HepG2 (cell line): Measurements from ENCODE around the gene ZNF419.

ENCODE experiments used
- CBX5 ChIP-seq: sonication (generic); formaldehyde crosslinking; IDR thresholded peaks from 2 replicates; pipeline ENCODE4 v1.4.0; 2020; ENCODE audit warnings: missing genetic modification reagents, borderline replicate concordance
- DMAP1 ChIP-seq: IDR thresholded peaks from 2 replicates; pipeline ENCODE4 v1.6.1; 2016
- IRX3 ChIP-seq: sonication (generic); formaldehyde crosslinking; IDR thresholded peaks from 2 replicates; pipeline ENCODE4 v1.8.1; 2023; ENCODE audit warnings: mild to moderate bottlenecking, low read depth, missing genetic modification reagents, borderline replicate concordance
- MAF1 ChIP-seq: sonication (generic); formaldehyde crosslinking; IDR thresholded peaks from 2 replicates; pipeline ENCODE4 v1.5.0; 2020; ENCODE audit warnings: missing genetic modification reagents, borderline replicate concordance
- ZKSCAN1 ChIP-seq: fragments of 150-350 bp; IDR thresholded peaks from 2 replicates; pipeline ENCODE4 v1.6.1; 2014; ENCODE audit warnings: low read length
- TF ChIP-seq, protein P1 (sequence below): sonication (generic); formaldehyde crosslinking; IDR thresholded peaks from 2 replicates; pipeline ENCODE4 v1.4.0; 2020; ENCODE audit warnings: missing genetic modification reagents, mild to moderate bottlenecking, borderline replicate concordance
- TF ChIP-seq, protein P2 (sequence below): IDR thresholded peaks from 2 replicates; pipeline ENCODE4 v1.6.1; 2016; ENCODE audit warnings: low read depth, borderline replicate concordance
- TF ChIP-seq, protein P3 (sequence below): sonication (generic); formaldehyde crosslinking; IDR thresholded peaks from 2 replicates; pipeline ENCODE4 v1.4.0; 2020; ENCODE audit warnings: missing genetic modification reagents
- TF ChIP-seq, protein P4 (sequence below): sonication (generic); formaldehyde crosslinking; IDR thresholded peaks from 2 replicates; pipeline ENCODE4 v1.5.0; 2020; ENCODE audit warnings: mild to moderate bottlenecking, missing genetic modification reagents, moderate library complexity

DNA sequence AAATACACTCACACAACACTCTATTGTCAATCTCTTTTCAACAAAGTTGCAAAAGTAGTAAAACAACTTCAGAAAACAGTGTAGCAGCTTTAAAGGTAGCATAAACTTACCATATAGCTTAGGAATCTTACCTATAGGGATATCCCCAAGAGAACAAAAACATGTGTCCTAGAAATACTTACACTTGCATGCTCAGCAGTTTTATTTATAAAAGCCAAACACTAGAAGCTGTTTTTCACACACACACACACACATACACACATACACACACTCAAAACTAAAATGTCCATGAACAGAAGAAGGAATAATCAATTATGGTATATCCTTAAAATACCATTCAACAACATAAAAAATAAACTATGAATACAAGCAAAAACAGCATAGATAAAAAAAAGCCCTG, 23.9 kb downstream of the ZNF419 start:
- TF ChIP-seq CBX5 (CRISPR knock-in tag): no peak
- TF ChIP-seq, protein P1, sequence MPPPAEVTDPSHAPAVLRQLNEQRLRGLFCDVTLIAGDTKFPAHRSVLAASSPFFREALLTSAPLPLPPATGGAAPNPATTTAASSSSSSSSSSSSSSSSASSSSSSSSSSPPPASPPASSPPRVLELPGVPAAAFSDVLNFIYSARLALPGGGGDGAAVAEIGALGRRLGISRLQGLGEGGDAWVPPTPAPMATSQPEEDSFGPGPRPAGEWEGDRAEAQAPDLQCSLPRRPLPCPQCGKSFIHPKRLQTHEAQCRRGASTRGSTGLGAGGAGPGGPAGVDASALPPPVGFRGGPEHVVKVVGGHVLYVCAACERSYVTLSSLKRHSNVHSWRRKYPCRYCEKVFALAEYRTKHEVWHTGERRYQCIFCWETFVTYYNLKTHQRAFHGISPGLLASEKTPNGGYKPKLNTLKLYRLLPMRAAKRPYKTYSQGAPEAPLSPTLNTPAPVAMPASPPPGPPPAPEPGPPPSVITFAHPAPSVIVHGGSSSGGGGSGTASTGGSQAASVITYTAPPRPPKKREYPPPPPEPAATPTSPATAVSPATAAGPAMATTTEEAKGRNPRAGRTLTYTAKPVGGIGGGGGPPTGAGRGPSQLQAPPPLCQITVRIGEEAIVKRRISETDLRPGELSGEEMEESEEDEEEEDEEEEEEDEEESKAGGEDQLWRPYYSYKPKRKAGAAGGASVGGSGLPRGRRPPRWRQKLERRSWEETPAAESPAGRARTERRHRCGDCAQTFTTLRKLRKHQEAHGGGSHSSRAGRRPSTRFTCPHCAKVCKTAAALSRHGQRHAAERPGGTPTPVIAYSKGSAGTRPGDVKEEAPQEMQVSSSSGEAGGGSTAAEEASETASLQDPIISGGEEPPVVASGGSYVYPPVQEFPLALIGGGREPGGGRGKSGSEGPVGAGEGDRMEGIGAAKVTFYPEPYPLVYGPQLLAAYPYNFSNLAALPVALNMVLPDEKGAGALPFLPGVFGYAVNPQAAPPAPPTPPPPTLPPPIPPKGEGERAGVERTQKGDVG (CRISPR knock-in tag): no peak
- TF ChIP-seq, protein P2, sequence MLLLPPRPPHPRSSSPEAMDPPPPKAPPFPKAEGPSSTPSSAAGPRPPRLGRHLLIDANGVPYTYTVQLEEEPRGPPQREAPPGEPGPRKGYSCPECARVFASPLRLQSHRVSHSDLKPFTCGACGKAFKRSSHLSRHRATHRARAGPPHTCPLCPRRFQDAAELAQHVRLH (CRISPR knock-in tag): no peak
- TF ChIP-seq DMAP1: no peak
- TF ChIP-seq, protein P3, sequence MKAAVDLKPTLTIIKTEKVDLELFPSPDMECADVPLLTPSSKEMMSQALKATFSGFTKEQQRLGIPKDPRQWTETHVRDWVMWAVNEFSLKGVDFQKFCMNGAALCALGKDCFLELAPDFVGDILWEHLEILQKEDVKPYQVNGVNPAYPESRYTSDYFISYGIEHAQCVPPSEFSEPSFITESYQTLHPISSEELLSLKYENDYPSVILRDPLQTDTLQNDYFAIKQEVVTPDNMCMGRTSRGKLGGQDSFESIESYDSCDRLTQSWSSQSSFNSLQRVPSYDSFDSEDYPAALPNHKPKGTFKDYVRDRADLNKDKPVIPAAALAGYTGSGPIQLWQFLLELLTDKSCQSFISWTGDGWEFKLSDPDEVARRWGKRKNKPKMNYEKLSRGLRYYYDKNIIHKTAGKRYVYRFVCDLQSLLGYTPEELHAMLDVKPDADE (CRISPR knock-in tag): no peak
- TF ChIP-seq MAF1 (CRISPR knock-in tag): no peak
- TF ChIP-seq, protein P4, sequence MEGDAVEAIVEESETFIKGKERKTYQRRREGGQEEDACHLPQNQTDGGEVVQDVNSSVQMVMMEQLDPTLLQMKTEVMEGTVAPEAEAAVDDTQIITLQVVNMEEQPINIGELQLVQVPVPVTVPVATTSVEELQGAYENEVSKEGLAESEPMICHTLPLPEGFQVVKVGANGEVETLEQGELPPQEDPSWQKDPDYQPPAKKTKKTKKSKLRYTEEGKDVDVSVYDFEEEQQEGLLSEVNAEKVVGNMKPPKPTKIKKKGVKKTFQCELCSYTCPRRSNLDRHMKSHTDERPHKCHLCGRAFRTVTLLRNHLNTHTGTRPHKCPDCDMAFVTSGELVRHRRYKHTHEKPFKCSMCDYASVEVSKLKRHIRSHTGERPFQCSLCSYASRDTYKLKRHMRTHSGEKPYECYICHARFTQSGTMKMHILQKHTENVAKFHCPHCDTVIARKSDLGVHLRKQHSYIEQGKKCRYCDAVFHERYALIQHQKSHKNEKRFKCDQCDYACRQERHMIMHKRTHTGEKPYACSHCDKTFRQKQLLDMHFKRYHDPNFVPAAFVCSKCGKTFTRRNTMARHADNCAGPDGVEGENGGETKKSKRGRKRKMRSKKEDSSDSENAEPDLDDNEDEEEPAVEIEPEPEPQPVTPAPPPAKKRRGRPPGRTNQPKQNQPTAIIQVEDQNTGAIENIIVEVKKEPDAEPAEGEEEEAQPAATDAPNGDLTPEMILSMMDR (CRISPR knock-in tag): no peak
- TF ChIP-seq IRX3 (CRISPR knock-in tag): no peak
- TF ChIP-seq ZKSCAN1: no peak
